GF-D8 (cell line): Measurements from ENCODE around the gene CD93.
A peak's percentile ranks its signal among the peaks of the same experiment; 100 is the strongest.

ENCODE experiments used
- DNase-seq: peaks from one replicate; lab custom pipeline; 2025; lab: John Stamatoyannopoulos, UW

Gene CD93

DNA sequence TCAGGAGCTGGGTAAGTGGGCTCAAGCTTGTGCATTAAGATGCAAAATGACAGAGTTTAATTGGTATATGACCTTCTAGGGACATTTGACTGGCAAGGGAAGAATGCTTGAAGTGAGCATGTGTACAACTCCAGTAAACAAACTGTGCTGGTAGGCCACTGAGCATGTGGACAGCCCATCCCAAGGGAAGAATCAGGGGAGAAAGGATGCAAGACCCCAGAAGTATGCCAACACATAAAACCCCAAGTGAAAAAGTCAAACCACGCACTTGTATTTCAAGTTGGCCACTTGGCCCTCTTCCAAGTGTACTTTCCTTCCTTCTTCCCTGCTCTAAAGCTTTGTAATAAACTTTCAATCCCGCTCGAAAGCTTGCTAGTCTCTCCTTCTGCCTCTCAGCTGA lies 26.3 kb downstream of the CD93 start:
- no peak for DNase-seq

GRCh38 chr20:23059001-23059400 lies 27.1 kb downstream of the CD93 start:
- DNase-seq, result no peak

DNA sequence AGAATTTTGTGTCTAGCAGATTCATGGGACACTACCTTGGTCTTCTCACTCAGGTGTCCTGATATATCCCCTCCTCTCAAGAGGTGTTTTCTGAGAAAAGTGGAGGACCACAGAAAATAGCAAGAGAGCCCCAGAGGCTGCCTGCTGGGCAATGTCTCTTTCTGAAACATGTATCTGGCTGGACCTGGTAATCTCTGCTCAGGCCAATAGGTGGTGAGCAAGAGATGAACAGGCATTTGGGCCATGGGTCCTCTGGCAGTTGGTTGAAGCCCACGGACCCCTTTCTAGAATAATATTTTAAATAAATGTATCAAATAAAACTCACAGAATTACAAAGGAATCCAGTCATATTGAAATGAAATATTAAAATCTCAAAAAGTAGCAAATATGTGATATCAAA lies 27.9 kb downstream of the CD93 start:
- DNase-seq, result no peak

GRCh38 chr20:23052904-23053303 lies 33.2 kb downstream of the CD93 start:
- DNase-seq, result no peak

- peak; percentile 27 for DNase-seq
These were observed 35.1 kb downstream of the CD93 start for GRCh38 chr20:23050847-23051627.

- DNase-seq, result no peak
These were observed 35.9 kb downstream of the CD93 start for GRCh38 chr20:23050076-23050838.

- peak; percentile 29 for DNase-seq
These were observed 36.7 kb downstream of the CD93 start, which contains the start of gene THBD for GRCh38 chr20:23049201-23050075. Gene THBD (minus strand): TSS chr20:23049672. CDS start chr20:23049504, 168 bp downstream.

GRCh38 chr20:23048283-23049200 lies 37.6 kb downstream of the CD93 start:
- DNase-seq, result peak; percentile 27

DNA sequence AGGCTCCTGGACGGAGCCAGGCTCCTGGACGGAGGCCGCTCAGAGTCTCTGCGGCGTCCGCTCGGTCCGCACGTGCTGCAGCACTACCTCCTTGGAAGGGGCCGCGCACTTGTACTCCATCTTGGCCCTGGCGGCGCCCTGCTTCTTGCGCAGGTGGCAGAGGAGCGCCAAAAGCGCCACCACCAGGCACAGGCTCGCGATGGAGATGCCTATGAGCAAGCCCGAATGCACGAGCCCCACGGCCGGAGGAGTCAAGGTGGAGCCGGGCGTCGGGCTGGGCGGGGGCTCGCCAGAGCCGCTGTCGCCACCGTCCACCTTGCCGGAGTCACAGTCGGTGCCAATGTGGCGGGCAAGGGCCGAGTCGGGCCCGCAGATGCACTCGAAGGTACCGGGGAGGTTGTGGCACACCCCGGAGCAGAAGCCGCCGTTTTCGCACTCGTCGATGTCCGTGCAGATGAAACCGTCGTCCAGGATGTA lies 38.3 kb downstream of the CD93 start:
- DNase-seq, result no peak

DNA sequence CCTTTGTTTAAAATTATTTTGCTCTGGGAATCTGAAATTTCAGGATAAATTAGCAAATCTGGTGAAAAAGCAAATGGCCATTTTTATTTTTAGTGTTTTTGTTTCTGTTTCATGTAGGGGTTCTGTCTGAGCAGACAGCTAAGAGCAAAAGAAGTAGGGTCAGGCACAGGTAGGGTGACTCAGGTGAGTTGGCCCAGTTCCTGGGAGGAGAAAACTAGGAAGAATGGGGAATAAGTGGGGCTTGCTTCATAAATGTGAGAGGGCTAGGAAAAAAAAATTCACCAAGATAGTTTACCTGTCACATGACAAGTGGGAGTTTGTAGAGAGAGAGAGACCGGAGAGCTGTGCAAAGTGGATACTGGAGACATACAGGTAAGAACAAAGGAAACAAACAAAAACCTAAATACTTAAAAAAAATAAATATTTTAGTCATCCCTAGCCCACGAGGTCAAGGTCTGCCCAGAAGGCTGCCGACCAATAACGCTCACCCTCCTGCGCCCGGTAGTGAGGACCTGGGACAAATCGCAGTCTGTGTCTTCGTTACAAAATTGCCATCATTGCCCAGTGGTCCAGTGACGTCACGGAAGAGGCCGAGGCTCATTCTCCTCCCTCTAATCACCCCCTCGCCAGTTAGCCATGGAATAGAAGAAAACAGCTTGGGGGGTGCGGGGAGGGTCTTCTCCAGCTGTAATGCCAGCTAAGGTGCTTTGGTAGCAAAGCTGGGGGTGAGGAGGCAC lies 39.0 kb downstream of the CD93 start:
- no peak for DNase-seq

- no peak for DNase-seq
These were observed 39.7 kb downstream of the CD93 start for GRCh38 chr20:23046431-23046830.

- DNase-seq, result no peak
These were observed 42.7 kb downstream of the CD93 start for GRCh38 chr20:23043376-23043775.

GRCh38 chr20:23042270-23042669 lies 43.9 kb downstream of the CD93 start:
- DNase-seq, result no peak

DNA sequence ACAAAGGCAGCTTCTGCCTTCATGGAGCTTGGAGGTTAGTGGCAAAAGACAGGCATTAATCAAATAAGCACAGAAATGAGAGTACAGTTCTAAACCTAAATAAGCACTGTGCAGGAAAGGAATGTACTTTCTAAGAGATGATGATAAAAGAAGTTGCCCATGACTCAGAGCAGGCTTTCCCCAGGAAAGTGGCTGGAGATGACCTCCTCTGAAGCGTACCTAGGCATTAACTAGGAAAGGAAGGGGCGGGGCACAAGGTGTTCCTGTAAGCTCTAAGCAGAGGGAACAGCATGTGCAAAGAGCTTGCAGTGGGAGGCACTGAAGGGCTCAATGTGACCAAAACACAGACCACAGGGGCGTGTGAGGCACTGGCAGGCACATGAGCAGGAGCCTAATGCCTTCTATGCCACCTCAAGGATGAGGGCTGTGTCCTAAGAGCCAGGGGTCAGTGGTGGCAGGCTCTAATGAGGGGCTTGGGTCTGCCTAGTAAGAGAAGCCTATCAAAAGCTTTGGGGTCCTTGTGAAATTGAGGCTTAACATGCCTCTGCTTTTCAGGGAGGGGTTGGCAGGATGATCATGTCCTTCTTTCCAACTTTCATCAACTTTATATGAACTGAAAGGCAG lies 46.1 kb downstream of the CD93 start:
- no peak for DNase-seq

- no peak for DNase-seq
These were observed 46.8 kb downstream of the CD93 start for GRCh38 chr20:23039136-23039875.

DNA sequence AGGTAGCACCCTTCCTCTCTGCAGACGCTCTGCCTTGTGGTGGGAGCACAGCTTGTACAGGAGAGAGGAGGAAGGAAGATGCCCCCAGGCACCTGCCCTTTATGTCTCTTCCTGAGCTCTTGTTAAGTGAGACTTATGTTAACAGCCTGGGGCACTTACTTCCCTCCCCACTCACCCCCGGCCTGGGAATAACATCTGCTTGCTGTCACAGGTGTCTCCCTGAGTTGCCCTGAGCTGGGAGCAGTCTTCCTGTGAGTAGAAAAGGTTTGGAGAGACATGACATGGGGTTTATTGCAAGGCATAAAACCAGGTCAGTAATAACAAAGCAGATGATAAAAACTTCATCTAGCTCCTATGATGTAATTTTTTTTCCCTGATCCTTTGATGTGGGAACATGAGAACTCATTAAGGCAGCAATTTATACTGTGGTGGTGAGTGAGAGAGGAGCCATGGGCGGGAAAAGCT lies 49.1 kb downstream of the CD93 start:
- DNase-seq, result no peak

DNA sequence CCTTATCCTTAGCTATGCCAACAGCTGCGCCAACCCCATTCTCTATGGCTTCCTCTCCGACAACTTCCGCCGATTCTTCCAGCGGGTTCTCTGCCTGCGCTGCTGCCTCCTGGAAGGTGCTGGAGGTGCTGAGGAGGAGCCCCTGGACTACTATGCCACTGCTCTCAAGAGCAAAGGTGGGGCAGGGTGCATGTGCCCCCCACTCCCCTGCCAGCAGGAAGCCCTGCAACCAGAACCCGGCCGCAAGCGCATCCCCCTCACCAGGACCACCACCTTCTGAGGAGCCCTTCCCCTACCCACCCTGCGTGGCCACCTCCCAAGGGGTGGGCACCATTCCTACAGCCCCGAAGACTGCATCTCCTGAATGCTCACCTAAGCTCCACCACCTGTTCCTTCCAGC lies 49.8 kb downstream of the CD93 start:
- DNase-seq, result no peak

DNA sequence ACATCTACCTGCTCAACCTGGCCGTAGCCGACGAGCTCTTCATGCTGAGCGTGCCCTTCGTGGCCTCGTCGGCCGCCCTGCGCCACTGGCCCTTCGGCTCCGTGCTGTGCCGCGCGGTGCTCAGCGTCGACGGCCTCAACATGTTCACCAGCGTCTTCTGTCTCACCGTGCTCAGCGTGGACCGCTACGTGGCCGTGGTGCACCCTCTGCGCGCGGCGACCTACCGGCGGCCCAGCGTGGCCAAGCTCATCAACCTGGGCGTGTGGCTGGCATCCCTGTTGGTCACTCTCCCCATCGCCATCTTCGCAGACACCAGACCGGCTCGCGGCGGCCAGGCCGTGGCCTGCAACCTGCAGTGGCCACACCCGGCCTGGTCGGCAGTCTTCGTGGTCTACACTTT lies 50.4 kb downstream of the CD93 start:
- no peak for DNase-seq
